HCT116 (cell line): Measurements from ENCODE around the gene KCNA3. TPM values are rescaled to one million over a fixed set of nuclear protein-coding genes. Genes with fewer than 3 reads are reported as not detected.

ENCODE experiments used
- ATAC-seq: fragments of 200-7000 bp; cut with Tn5 transposase; 2 replicates; pipeline ENCODE4 v1.9.1; 2020; ENCODE audit warnings: mild to moderate bottlenecking, moderate library complexity
- BruUV-seq: library from RNA; stranded (reverse); fragments of 400-500 nt; replicated peaks from 2 replicates; lab custom pipeline; 2021; lab: Mats Ljungman, UMichigan
- CTCF ChIA-PET: fragments of 300-600 bp; sonication (Branson Sonifier 250); formaldehyde crosslinking; loops from one replicate; lab custom pipeline; 2021; ENCODE audit warnings: antibody characterized with exemption; lab: Charles Lee
- POLR2A ChIA-PET: fragments of 300-600, 350-600 bp; sonication (Branson Sonifier 250); formaldehyde crosslinking; loops from one replicate; lab custom pipeline; 2021; ENCODE audit warnings: antibody characterized with exemption; lab: Charles Lee
- RAD21 ChIA-PET, 2 experiments: fragments of 300-600 bp; sonication (Branson Sonifier 250); formaldehyde crosslinking; loops; one replicate each; lab custom pipeline; 2023; ENCODE audit warnings: low total read pairs in 2 of 2; ENCODE audit not compliant: uncharacterized antibody in 2 of 2, unreplicated experiment in 2 of 2, low non-redundant PET in 1 of 2; lab: Charles Lee
- DNase-seq: peaks from one replicate; pipeline ENCODE4 v3.0.0-alpha.2; 2010; ENCODE audit warnings: low read depth, low spot score
- H2AFZ ChIP-seq: fragments of 200-600 bp; shearing (Covaris generic), sonication (generic); 2 replicates; pipeline ENCODE4 v1.6.1; 2017; ENCODE audit warnings: low read depth, mixed run types, mixed read lengths, antibody characterized with exemption, low read length; ENCODE audit not compliant: poor library complexity, severe bottlenecking
- H3K27ac ChIP-seq: 2 replicates; pipeline ENCODE4 v1.5.1; 2012; ENCODE audit warnings: low read depth, low read length
- H3K27me3 ChIP-seq: fragments of 200-600 bp; sonication (generic); 2 replicates; pipeline ENCODE4 v1.6.1; 2016; ENCODE audit warnings: mixed run types, low read length, mixed read lengths; ENCODE audit not compliant: insufficient read depth
- H3K36me3 ChIP-seq, 2 experiments: fragments of 200-500 bp in 1 of 2; fragments of 200-600 bp in 1 of 2; sonication (Bioruptor generic) in 1 of 2; sonication (generic) in 1 of 2; 2 replicates each; pipeline versions ENCODE4 v1.5.1 to v1.6.1; 2014 to 2016; ENCODE audit warnings: low read length in 2 of 2, inconsistent platforms in 1 of 2, mixed read lengths in 1 of 2, mixed run types in 1 of 2; ENCODE audit not compliant: insufficient read depth in 2 of 2, control insufficient read depth in 1 of 2
- H3K4me1 ChIP-seq, 2 experiments: fragments of 200-600 bp in 1 of 2; sonication (generic) in 1 of 2; 2 replicates each; pipeline versions ENCODE4 v1.5.1 to v1.6.1; 2012 to 2017; ENCODE audit warnings: low read length in 2 of 2, inconsistent platforms in 1 of 2, mild to moderate bottlenecking in 1 of 2, mixed read lengths in 1 of 2, mixed run types in 1 of 2, moderate library complexity in 1 of 2; ENCODE audit not compliant: insufficient read depth in 2 of 2, control insufficient read depth in 1 of 2
- H3K4me2 ChIP-seq: fragments of 200-600 bp; sonication (generic); 2 replicates; pipeline ENCODE4 v1.6.1; 2017; ENCODE audit warnings: mixed run types, low read length, mixed read lengths
- H3K4me3 ChIP-seq, 2 experiments: fragments of 200-600 bp in 1 of 2; sonication (generic) in 1 of 2; replicated peaks in 1 of 2; 2 replicates each; pipeline ENCODE4 v1.5.1; 2011 to 2016; ENCODE audit warnings: low read length in 2 of 2, control low read depth in 1 of 2, low read depth in 1 of 2, mild to moderate bottlenecking in 1 of 2, mixed read lengths in 1 of 2, mixed run types in 1 of 2
- H3K79me2 ChIP-seq: fragments of 200-600 bp; sonication (generic); 2 replicates; pipeline ENCODE4 v1.6.1; 2017; ENCODE audit warnings: mild to moderate bottlenecking, mixed run types, low read length, moderate library complexity, mixed read lengths; ENCODE audit not compliant: insufficient read depth
- H3K9ac ChIP-seq: fragments of 200-600 bp; sonication (generic); 2 replicates; pipeline ENCODE4 v1.6.1; 2016; ENCODE audit warnings: low read length, mixed read lengths
- H3K9me2 ChIP-seq: fragments of 200-600 bp; sonication (generic), shearing (Covaris generic); 2 replicates; pipeline ENCODE4 v1.6.1; 2017; ENCODE audit warnings: mixed run types, mild to moderate bottlenecking, moderate library complexity; ENCODE audit not compliant: insufficient read depth
- H3K9me3 ChIP-seq, 2 experiments: fragments of 200-500 bp in 1 of 2; fragments of 200-600 bp in 1 of 2; sonication (Bioruptor generic) in 1 of 2; sonication (generic) in 1 of 2; 2 replicates each; pipeline ENCODE4 v1.6.1; 2014 to 2017; ENCODE audit warnings: low read length in 2 of 2, mixed read lengths in 2 of 2, inconsistent platforms in 1 of 2, low read depth in 1 of 2, mild to moderate bottlenecking in 1 of 2, mixed run types in 1 of 2, moderate library complexity in 1 of 2; ENCODE audit not compliant: control insufficient read depth in 1 of 2, insufficient read depth in 1 of 2
- H4K20me1 ChIP-seq: fragments of 200-600 bp; sonication (generic), shearing (Covaris generic); 2 replicates; pipeline ENCODE4 v1.6.1; 2017; ENCODE audit warnings: mixed run types, mild to moderate bottlenecking, moderate library complexity; ENCODE audit not compliant: insufficient read depth
- CEBPB ChIP-seq: IDR thresholded peaks from 2 replicates; pipeline ENCODE4 v1.6.1; 2012; ENCODE audit warnings: low read depth
- EGR1 ChIP-seq: IDR thresholded peaks from 2 replicates; pipeline ENCODE4 v1.6.1; 2012; ENCODE audit warnings: low read depth
- ELF1 ChIP-seq: IDR thresholded peaks from 2 replicates; pipeline ENCODE4 v1.6.1; 2012; ENCODE audit warnings: low read depth, borderline replicate concordance
- EZH2 ChIP-seq: fragments of 200-600 bp; sonication (generic); IDR thresholded peaks from 2 replicates; pipeline ENCODE4 v1.6.1; 2017; ENCODE audit warnings: antibody characterized with exemption, mixed run types
- FOSL1 ChIP-seq: IDR thresholded peaks from 2 replicates; pipeline ENCODE4 v1.6.1; 2012; ENCODE audit warnings: low read depth
- POLR2A ChIP-seq: IDR thresholded peaks from 2 replicates; pipeline ENCODE4 v1.7.0; 2011; ENCODE audit warnings: borderline replicate concordance; ENCODE audit not compliant: insufficient read depth, insufficient read length; ENCODE audit errors: extremely low read depth
- POLR2AphosphoS5 ChIP-seq: IDR thresholded peaks from 2 replicates; pipeline ENCODE4 v1.6.1; 2011; ENCODE audit warnings: mild to moderate bottlenecking, low read depth, low read length, moderate library complexity
- RAD21 ChIP-seq: IDR thresholded peaks from 2 replicates; pipeline ENCODE4 v1.6.1; 2012; ENCODE audit warnings: low read depth, mild to moderate bottlenecking
- SIN3A ChIP-seq: IDR thresholded peaks from 2 replicates; pipeline ENCODE4 v1.6.1; 2012; ENCODE audit warnings: low read depth
- SRF ChIP-seq: IDR thresholded peaks from 2 replicates; pipeline ENCODE4 v1.6.1; 2012; ENCODE audit warnings: low read depth
- ZBTB33 ChIP-seq: IDR thresholded peaks from 2 replicates; pipeline ENCODE4 v1.6.1; 2011; ENCODE audit warnings: mild to moderate bottlenecking, low read length, moderate library complexity; ENCODE audit not compliant: insufficient replicate concordance; ENCODE audit errors: extremely low read depth
- ZFX ChIP-seq: fragments of 450-650 bp; IDR thresholded peaks from 2 replicates; pipeline ENCODE4 v1.6.1; 2017
- ZNF274 ChIP-seq: fragments of 200-500 bp; sonication (Bioruptor generic); IDR thresholded peaks from 2 replicates; pipeline ENCODE4 v1.6.1; 2014; ENCODE audit warnings: mild to moderate bottlenecking, low read depth, low read length, inconsistent platforms
- intact Hi-C: fragments of 100-400 bp; cut with micrococcal nuclease; formaldehyde crosslinking; loops from 2 replicates; pipeline ENCODE4 v1.10.0; 2022
- total RNA-seq: library from RNA; stranded (reverse); gene quantifications from one replicate; pipeline ENCODE4 v1.2.1, GENCODE V29; 2021; ENCODE audit not compliant: unreplicated experiment
- TF ChIP-seq, protein P1 (sequence below): IDR thresholded peaks from 2 replicates; pipeline ENCODE4 v1.6.1; 2012; ENCODE audit warnings: low read depth
- TF ChIP-seq, protein P2 (sequence below), 3 experiments: fragments of 200-600 bp in 1 of 3; sonication (generic) in 1 of 3; IDR thresholded peaks in 2 of 3; conservative IDR thresholded peaks in 1 of 3; 2 replicates each; pipeline ENCODE4 v1.5.1; 2012 to 2017; ENCODE audit warnings: low read depth in 2 of 3, low read length in 2 of 3, antibody characterized with exemption in 1 of 3, borderline replicate concordance in 1 of 3, control low read depth in 1 of 3, mild to moderate bottlenecking in 1 of 3, mixed read lengths in 1 of 3, mixed run types in 1 of 3, moderate library complexity in 1 of 3; ENCODE audit not compliant: insufficient read depth in 1 of 3

KCNA3 gene
- total RNA-seq, 1 experiment from 2014 or later, result 0.07 TPM

GRCh38 chr1:110714374-110714995 lies 39.7 kb upstream of the KCNA3 start:
- no peak overlapping the region for H3K4me2 ChIP-seq
- no peak overlapping the region for H3K27ac ChIP-seq
- no peak for DNase-seq
- ChIA-PET POLR2A (no interaction called here), CTCF (interaction anchor here (1.2 kb wide), 1 partner anchor 51 kb away, joined by 3 read pairs; no protein-coding TSS in a partner anchor), RAD21 (no interaction called here)
- no peak overlapping the region for H3K4me3 ChIP-seq
- no TSS peak for BruUV-seq
- H4K20me1 ChIP-seq, result no peaks in the 10 kb centered on the region
- no peaks in the 10 kb centered on the region for H3K36me3 ChIP-seq
- no peaks in the 10 kb centered on the region for H3K9me2 ChIP-seq
- no peaks in the 10 kb centered on the region for H3K9me3 ChIP-seq
- intact Hi-C loops, result loop anchor here (5.0 kb wide), 1 partner anchor 62 kb away; no protein-coding TSS in a partner anchor
- no peaks in the 10 kb centered on the region for H3K4me1 ChIP-seq
- H2AFZ ChIP-seq, result no peak overlapping the region
- peaks cover 75% of the 10 kb centered on the region for H3K27me3 ChIP-seq
- TF ChIP-seq CEBPB (no peak), SIN3A (no peak), RAD21 (no peak), FOSL1 (no peak), POLR2A (no peak), ZNF274 (no peak), SRF (no peak), EGR1 (no peak), EZH2 (no peak), ZBTB33 (no peak), POLR2AphosphoS5 (no peak), ZFX (no peak), ELF1 (no peak)
- TF ChIP-seq, protein P1, sequence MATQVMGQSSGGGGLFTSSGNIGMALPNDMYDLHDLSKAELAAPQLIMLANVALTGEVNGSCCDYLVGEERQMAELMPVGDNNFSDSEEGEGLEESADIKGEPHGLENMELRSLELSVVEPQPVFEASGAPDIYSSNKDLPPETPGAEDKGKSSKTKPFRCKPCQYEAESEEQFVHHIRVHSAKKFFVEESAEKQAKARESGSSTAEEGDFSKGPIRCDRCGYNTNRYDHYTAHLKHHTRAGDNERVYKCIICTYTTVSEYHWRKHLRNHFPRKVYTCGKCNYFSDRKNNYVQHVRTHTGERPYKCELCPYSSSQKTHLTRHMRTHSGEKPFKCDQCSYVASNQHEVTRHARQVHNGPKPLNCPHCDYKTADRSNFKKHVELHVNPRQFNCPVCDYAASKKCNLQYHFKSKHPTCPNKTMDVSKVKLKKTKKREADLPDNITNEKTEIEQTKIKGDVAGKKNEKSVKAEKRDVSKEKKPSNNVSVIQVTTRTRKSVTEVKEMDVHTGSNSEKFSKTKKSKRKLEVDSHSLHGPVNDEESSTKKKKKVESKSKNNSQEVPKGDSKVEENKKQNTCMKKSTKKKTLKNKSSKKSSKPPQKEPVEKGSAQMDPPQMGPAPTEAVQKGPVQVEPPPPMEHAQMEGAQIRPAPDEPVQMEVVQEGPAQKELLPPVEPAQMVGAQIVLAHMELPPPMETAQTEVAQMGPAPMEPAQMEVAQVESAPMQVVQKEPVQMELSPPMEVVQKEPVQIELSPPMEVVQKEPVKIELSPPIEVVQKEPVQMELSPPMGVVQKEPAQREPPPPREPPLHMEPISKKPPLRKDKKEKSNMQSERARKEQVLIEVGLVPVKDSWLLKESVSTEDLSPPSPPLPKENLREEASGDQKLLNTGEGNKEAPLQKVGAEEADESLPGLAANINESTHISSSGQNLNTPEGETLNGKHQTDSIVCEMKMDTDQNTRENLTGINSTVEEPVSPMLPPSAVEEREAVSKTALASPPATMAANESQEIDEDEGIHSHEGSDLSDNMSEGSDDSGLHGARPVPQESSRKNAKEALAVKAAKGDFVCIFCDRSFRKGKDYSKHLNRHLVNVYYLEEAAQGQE, result no peak
- TF ChIP-seq, protein P2, sequence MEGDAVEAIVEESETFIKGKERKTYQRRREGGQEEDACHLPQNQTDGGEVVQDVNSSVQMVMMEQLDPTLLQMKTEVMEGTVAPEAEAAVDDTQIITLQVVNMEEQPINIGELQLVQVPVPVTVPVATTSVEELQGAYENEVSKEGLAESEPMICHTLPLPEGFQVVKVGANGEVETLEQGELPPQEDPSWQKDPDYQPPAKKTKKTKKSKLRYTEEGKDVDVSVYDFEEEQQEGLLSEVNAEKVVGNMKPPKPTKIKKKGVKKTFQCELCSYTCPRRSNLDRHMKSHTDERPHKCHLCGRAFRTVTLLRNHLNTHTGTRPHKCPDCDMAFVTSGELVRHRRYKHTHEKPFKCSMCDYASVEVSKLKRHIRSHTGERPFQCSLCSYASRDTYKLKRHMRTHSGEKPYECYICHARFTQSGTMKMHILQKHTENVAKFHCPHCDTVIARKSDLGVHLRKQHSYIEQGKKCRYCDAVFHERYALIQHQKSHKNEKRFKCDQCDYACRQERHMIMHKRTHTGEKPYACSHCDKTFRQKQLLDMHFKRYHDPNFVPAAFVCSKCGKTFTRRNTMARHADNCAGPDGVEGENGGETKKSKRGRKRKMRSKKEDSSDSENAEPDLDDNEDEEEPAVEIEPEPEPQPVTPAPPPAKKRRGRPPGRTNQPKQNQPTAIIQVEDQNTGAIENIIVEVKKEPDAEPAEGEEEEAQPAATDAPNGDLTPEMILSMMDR (IDR thresholded peaks at IDR 0.05 in 2 of 3, conservative IDR thresholded peaks at IDR 0.05 in 1 of 3; ENCODE audit: borderline replicate concordance in 1 of 3, insufficient read depth in 1 of 3, low read depth in 2 of 3, low read length in 2 of 3), result no peak
- no peaks in the 10 kb centered on the region for H3K79me2 ChIP-seq
- ATAC-seq, result no peak
- H3K9ac ChIP-seq, result no peak overlapping the region
